Fibroblast of lung (primary cell): Measurements from ENCODE around the gene ZNF133.

ENCODE experiments used
- CTCF ChIP-seq, 2 donors: IDR thresholded peaks in 1 of 2; conservative IDR thresholded peaks in 1 of 2; 1 replicate in 1 of 2; 2 replicates in 1 of 2; pipeline ENCODE4 v1.5.1; 2011 to 2012; ENCODE audit warnings: low read length in 2 of 2, control low read depth in 1 of 2, inconsistent platforms in 1 of 2, low read depth in 1 of 2, mild to moderate bottlenecking in 1 of 2
- EZH2 ChIP-seq: IDR thresholded peaks from 2 replicates; pipeline ENCODE4 v1.5.1; 2012; ENCODE audit warnings: low read length, control low read depth, mild to moderate bottlenecking; ENCODE audit errors: missing control alignments

- no peak for TF ChIP-seq CTCF (conservative IDR thresholded peaks at IDR 0.05 in 1 of 2, IDR thresholded peaks at IDR 0.05 in 1 of 2; ENCODE audit: low read depth in 1 of 2, low read length in 2 of 2)
- no peak for TF ChIP-seq EZH2
Measured at GRCh38 chr20:18252597-18253451, 35.5 kb upstream of the ZNF133 start.
